Measurements from ENCODE around the gene FNIP1. TPM values are rescaled to one million over a fixed set of nuclear protein-coding genes. Genes with fewer than 3 reads are reported as not detected.

The FNIP1 gene
- total and polyA plus RNA-seq, 2 of the 13 experiments (the other 11 are each of a cell fraction or from before 2014, with no cell fraction given) = 10.9 to 29.3 TPM

- H3K27ac ChIP-seq (ENCODE audit: extremely low read length, insufficient read depth, low read length) = peak overlapping the region; percentile 24
These were observed 142.0 kb downstream of the FNIP1 start for GRCh38 chr5:131654776-131655175.

More at GRCh38 chr5:131654776-131655175, 142.0 kb downstream of the FNIP1 start:
- in situ Hi-C loops (cut with HindIII; ENCODE audit: extremely low pct_ligation_motif_present, low pct_unique_long_range_greater_than_20kb) (no loop called here), intact Hi-C loops (cut with micrococcal nuclease; ENCODE audit: unreplicated experiment) (no loop called here)
- Histone ChIP-seq H4K20me1 (ENCODE audit: insufficient read depth, low read length) (no peaks in the 10 kb centered on the region), H3K9me3 (ENCODE audit: low read length) (no peaks in the 10 kb centered on the region), H3K9ac (ENCODE audit: insufficient read depth, low read depth, low read length) (no peak overlapping the region), H3K4me1 (ENCODE audit: insufficient read depth, low read length) (peaks cover 30% of the 10 kb centered on the region), H2AFZ (ENCODE audit: low read length) (no peak overlapping the region), H3K4me3 (replicated peaks in 1 of 3; ENCODE audit: insufficient read depth in 1 of 3, low read depth in 2 of 3, low read length in 3 of 3) (no peak overlapping the region), H3K36me3 (replicated peaks in 1 of 2; ENCODE audit: control insufficient read depth in 1 of 2, insufficient read depth in 2 of 2, low read length in 2 of 2) (peaks cover 13 to 36% of the 10 kb centered on the region in 2 experiments), H3K4me2 (ENCODE audit: low read depth, low read length) (no peak overlapping the region; the same call in 1 of the 2 replicates), H3K27me3 (ENCODE audit: control insufficient read depth in 1 of 2, insufficient read depth in 2 of 2, low read length in 2 of 2) (no peaks in the 10 kb centered on the region), H3K79me2 (ENCODE audit: insufficient read depth, low read length) (no peaks in the 10 kb centered on the region)
- ChIA-PET CTCF (ENCODE audit: low intra/inter-chr PET ratio, low total read pairs) (no interaction called here), POLR2A (no interaction called here)
- BruUV-seq (replicated peaks) = no TSS peak
- ATAC-seq = no peak
- 90% methylated on average over 2 of the region's 2 CpGs for WGBS (ENCODE audit: low lambda C conversion rate)
- no peak for FAIRE-seq
- TF ChIP-seq ZBTB3 (CRISPR knock-in tag; IDR thresholded peaks at IDR 0.05; ENCODE audit: borderline replicate concordance, low read depth) (no peak), RBFOX2 (IDR thresholded peaks at IDR 0.05; ENCODE audit: low read depth, low read length) (no peak), ZNF567 (CRISPR knock-in tag; IDR thresholded peaks at IDR 0.05; ENCODE audit: borderline replicate concordance) (no peak), CEBPB (IDR thresholded peaks at IDR 0.05; ENCODE audit: borderline replicate concordance, low read depth, low read length) (0 out of 2 replicates have a peak, but pooled peaks have one; percentile 6), ZNF713 (CRISPR knock-in tag; IDR thresholded peaks at IDR 0.05) (no peak), ZNF207 (IDR thresholded peaks at IDR 0.05; ENCODE audit: borderline replicate concordance) (no peak), ZBTB33 (CRISPR knock-in tag; IDR thresholded peaks at IDR 0.05) (no peak)
- TF ChIP-seq, protein P1, sequence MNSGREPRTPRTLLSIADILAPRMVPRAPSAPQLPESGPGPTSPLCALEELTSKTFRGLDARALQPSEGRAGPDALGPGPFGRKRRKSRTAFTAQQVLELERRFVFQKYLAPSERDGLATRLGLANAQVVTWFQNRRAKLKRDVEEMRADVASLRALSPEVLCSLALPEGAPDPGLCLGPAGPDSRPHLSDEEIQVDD (CRISPR knock-in tag; IDR thresholded peaks at IDR 0.05; ENCODE audit: borderline replicate concordance) = no peak
- DNase-seq (ENCODE audit: low spot score) = no peak

Data from HepG2 (cell line).